ENCODE measurements around the gene SCUBE2. TPM values are rescaled to one million over a fixed set of nuclear protein-coding genes. Genes with fewer than 3 reads are reported as not detected.

SCUBE2 gene
- total and polyA plus RNA-seq, 8 donors = 1.7 to 37.1 (median 21.8) TPM

DNA sequence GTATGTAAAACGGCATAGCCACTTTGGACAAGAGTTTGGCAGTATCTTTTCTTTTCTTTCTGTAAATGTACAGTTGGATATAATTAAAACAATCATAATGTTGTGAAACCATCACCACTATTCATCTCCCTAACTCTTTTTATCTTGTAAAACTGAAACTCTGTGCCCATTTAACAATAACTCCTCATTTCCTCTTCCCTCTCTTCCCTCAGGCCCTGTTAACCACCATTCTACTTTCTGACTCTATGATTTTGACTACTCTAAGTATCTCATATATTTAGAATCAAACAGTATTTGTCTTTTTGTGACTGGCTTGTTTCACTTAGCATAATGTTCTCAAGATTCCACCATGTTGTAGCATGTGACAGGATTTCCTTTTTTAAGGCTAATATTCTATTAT, 10.2 kb downstream of the SCUBE2 start:
- Histone ChIP-seq H3K27ac (no peak overlapping the region), H3K27me3 (no peaks in the 10 kb centered on the region), H3K36me3 (no peaks in the 10 kb centered on the region), H3K9me3 (no peaks in the 10 kb centered on the region), H3K4me3 (no peak overlapping the region), H3K4me1 (peaks cover 0 to 10% (median under 1%) of the 10 kb centered on the region in 4 donors)
- no peak for DNase-seq
- intact Hi-C loops (cut with DNase I; ENCODE audit: low total_unique reads) = no loop called here
- TF ChIP-seq POLR2A (IDR thresholded peaks at IDR 0.05) (no peak), EP300 (IDR thresholded peaks at IDR 0.05) (no peak), CTCF (IDR thresholded peaks at IDR 0.05) (no peak), POLR2AphosphoS5 (IDR thresholded peaks at IDR 0.05) (no peak)
- WGBS, 5 donors = 70 to 88% (median 77%) methylated on average over 1 of the region's 1 CpG

DNA sequence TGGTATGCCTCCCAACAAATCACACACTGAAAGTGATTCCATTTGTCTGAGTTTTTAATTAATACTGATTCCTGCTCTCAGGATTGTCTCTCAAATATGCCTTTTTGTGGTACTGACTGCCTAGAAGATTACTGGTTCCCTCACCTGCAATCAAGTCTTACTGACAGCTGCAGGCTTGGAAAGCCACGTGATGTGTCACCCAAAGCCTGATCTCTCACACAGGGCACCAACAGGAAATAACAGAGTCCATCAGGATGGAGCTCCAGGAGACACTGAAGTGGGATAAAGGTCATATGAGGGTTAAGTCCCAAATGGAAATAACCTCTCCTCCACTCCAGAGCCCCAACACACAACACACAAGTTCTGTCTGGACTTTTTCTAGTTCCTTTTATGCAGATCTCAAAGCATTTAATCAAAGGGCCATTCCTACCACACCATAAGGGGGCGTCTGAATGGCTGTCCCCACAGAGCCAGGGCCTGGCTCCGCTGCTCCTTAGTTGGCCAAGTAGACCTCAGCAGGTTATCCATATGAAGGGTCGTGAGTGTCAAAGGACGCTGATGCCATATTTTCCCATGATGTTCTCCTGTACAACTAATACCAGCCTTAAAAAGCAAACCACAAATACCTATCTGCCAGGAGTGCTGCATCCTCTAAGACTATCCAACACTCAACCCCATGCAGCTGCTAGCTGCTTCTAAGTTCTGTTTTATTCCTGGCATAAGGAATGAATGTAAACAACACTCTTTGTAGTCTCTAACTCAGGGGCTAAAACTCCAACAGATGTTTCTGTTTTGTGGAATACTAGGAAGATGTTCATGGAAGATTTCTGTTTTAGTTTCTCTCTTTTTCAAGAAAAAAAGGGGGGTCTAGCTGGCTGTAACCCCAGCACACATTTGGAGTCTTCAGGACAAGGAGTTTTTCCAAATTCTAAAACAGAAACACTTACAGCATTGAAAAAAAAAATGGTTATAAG, 13.0 kb downstream of the SCUBE2 start:
- 70 to 74% (median 71%) methylated on average over 5 of the region's 5 CpGs for WGBS, 5 donors
- H3K27ac ChIP-seq = no peak overlapping the region
- H3K4me1 ChIP-seq = peaks cover 0 to 15% (median 2%) of the 10 kb centered on the region in 4 donors
- no peaks in the 10 kb centered on the region for H3K36me3 ChIP-seq
- DNase-seq = no peak
- TF ChIP-seq POLR2A (IDR thresholded peaks at IDR 0.05) (no peak), CTCF (IDR thresholded peaks at IDR 0.05) (no peak), POLR2AphosphoS5 (IDR thresholded peaks at IDR 0.05) (no peak), EP300 (IDR thresholded peaks at IDR 0.05) (no peak)
- no peaks in the 10 kb centered on the region for H3K27me3 ChIP-seq
- intact Hi-C loops (cut with DNase I; ENCODE audit: low total_unique reads) = no loop called here
- no peak overlapping the region for H3K4me3 ChIP-seq
- no peaks in the 10 kb centered on the region for H3K9me3 ChIP-seq

DNA sequence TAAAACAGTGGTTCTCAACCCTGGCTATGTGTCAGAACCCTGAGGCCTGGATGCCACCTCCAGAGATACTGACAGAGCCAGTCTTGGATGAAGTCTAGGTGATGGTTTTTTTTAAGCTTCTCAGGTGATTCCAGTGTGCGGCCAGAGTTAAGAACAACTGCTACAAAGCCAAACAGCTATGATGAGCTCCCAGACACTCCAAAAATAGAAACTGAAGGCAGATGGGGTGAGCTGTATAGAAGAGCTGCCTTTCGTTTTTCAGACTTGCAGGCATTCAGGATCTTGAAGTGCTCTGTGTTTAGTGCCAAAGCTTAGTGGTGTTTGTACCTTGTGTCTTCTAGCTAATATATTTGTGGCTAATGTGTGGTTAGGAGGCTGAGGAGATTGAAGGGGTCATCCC, 14.2 kb downstream of the SCUBE2 start:
- Histone ChIP-seq H3K9me3 (no peaks in the 10 kb centered on the region), H3K36me3 (no peaks in the 10 kb centered on the region), H3K4me3 (no peak overlapping the region), H3K4me1 (peaks cover 0 to 15% (median 5%) of the 10 kb centered on the region in 4 donors), H3K27ac (peak overlapping the region in 1 of 5 donors; percentile 47), H3K27me3 (no peaks in the 10 kb centered on the region)
- intact Hi-C loops (cut with DNase I; ENCODE audit: low total_unique reads) = no loop called here
- TF ChIP-seq POLR2AphosphoS5 (IDR thresholded peaks at IDR 0.05) (no peak), CTCF (IDR thresholded peaks at IDR 0.05) (no peak), POLR2A (IDR thresholded peaks at IDR 0.05) (no peak), EP300 (IDR thresholded peaks at IDR 0.05) (no peak)
- WGBS, 5 donors = 67 to 85% (median 81%) methylated on average over 1 to 2 of the region's 2 CpGs
- DNase-seq = no peak

DNA sequence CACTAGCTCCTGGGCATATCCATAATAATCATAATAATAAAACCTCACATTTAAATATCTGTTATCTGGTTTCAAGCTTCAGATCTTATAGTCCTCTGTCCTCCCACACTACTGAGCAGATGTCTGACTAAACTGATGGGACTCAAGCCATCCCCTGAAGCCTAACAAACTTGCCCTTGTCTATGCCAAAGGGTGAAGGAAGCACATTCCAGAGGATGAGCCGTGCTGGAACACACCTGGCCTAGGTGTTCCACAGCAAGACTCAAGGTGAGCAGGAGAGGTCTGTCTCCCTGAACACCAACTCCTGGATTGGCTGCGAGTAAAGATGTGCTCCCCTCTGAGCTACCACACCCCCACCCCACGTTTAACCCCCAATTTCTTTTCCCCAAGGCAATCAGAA, 14.7 kb downstream of the SCUBE2 start:
- no peaks in the 10 kb centered on the region for H3K27me3 ChIP-seq
- no peaks in the 10 kb centered on the region for H3K36me3 ChIP-seq
- WGBS, 5 donors = 54 to 73% (median 64%) methylated on average over 3 of the region's 3 CpGs
- peak overlapping the region in 1 of 5 donors; percentile 47 for H3K27ac ChIP-seq
- no peak overlapping the region for H3K4me3 ChIP-seq
- no peak for TF ChIP-seq EP300 (IDR thresholded peaks at IDR 0.05)
- no peak for DNase-seq
- peaks cover 0 to 15% (median 5%) of the 10 kb centered on the region in 4 donors for H3K4me1 ChIP-seq
- intact Hi-C loops (cut with DNase I; ENCODE audit: low total_unique reads) = no loop called here
- H3K9me3 ChIP-seq = no peaks in the 10 kb centered on the region

GRCh38 chr11:9076046-9076445, 15.4 kb downstream of the SCUBE2 start:
- 57 to 77% (median 70%) methylated on average over 3 of the region's 3 CpGs for WGBS, 5 donors
- Histone ChIP-seq H3K36me3 (no peaks in the 10 kb centered on the region), H3K27ac (no peak overlapping the region), H3K4me1 (peaks cover 0 to 15% (median 5%) of the 10 kb centered on the region in 4 donors), H3K9me3 (no peaks in the 10 kb centered on the region), H3K27me3 (no peaks in the 10 kb centered on the region), H3K4me3 (no peak overlapping the region)
- no peak for DNase-seq
- no peak for TF ChIP-seq POLR2A (IDR thresholded peaks at IDR 0.05)
- TF ChIP-seq CTCF (IDR thresholded peaks at IDR 0.05) = no peak
- no peak for TF ChIP-seq POLR2AphosphoS5 (IDR thresholded peaks at IDR 0.05)
- TF ChIP-seq EP300 (IDR thresholded peaks at IDR 0.05) = no peak
- intact Hi-C loops (cut with DNase I; ENCODE audit: low total_unique reads) = no loop called here
